Sigmoid colon (tissue), 7 donors: Measurements from ENCODE around the gene TIMD4. TPM values are rescaled to one million over a fixed set of nuclear protein-coding genes. Genes with fewer than 3 reads are reported as not detected.

ENCODE experiments used
- DNase-seq: peaks from one replicate; pipeline ENCODE4 v3.0.0-alpha.2; 2019
- H3K27ac ChIP-seq, 4 donors: fragments of 200-600 bp; sonication (generic); one replicate each; pipeline ENCODE4 v1.5.1; 2016 to 2019; ENCODE audit warnings: mild to moderate bottlenecking in 1 of 4
- H3K27me3 ChIP-seq, 3 donors: fragments of 200-600 bp; sonication (generic); one replicate each; pipeline ENCODE4 v1.5.1; 2019; ENCODE audit warnings: mild to moderate bottlenecking in 1 of 3
- H3K36me3 ChIP-seq, 4 donors: fragments of 200-600 bp; sonication (generic); one replicate each; pipeline ENCODE4 v1.5.1; 2016 to 2019
- H3K4me1 ChIP-seq, 4 donors: fragments of 200-600 bp; sonication (generic); one replicate each; pipeline ENCODE4 v1.5.1; 2017 to 2019
- H3K4me3 ChIP-seq, 4 donors: fragments of 200-600 bp; sonication (generic); one replicate each; pipeline ENCODE4 v1.5.1; 2017 to 2019; ENCODE audit warnings: mild to moderate bottlenecking in 2 of 4, moderate library complexity in 1 of 4
- H3K9me3 ChIP-seq, 4 donors: fragments of 200-600 bp in 3 of 4; sonication (generic) in 3 of 4; one replicate each; pipeline versions ENCODE4 v1.5.1 to v1.6.1; 2013 to 2019
- EP300 ChIP-seq, 4 donors: sonication (generic); formaldehyde crosslinking; IDR thresholded peaks; one replicate each; pipeline ENCODE4 v1.6.1; 2017; ENCODE audit warnings: antibody characterized with exemption in 4 of 4
- POLR2A ChIP-seq, 2 donors: fragments of 450-650 bp; IDR thresholded peaks; one replicate each; pipeline ENCODE4 v1.6.1; 2016; ENCODE audit warnings: antibody characterized with exemption in 2 of 2, mild to moderate bottlenecking in 2 of 2, moderate library complexity in 2 of 2
- POLR2AphosphoS5 ChIP-seq, 4 donors: sonication (generic); formaldehyde crosslinking; IDR thresholded peaks; one replicate each; pipeline ENCODE4 v1.6.1; 2017; ENCODE audit warnings: antibody characterized with exemption in 4 of 4
- WGBS, 2 donors: extraction: QIAGEN DNeasy Blood & Tissue Kit; methylation state at CpG; one replicate each; pipeline ENCODE4 v1.1.7; 2013; 5-methylcytosine and 5-hydroxymethylcytosine counted together
- intact Hi-C: fragments of 100-400 bp; cut with DNase I; formaldehyde crosslinking; loops from one replicate; pipeline ENCODE4 v1.15.1; 2023
- polyA plus RNA-seq, 3 donors: library from polyadenylated mRNA; stranded (reverse); fragments of 200-250 nt; gene quantifications; one replicate each; pipeline ENCODE4 v1.2.3, GENCODE V29; 2013
- total RNA-seq, 4 donors: library from RNA; depleted of rRNA; stranded (reverse); fragments of >200 nt; gene quantifications; one replicate each; pipeline ENCODE4 v1.1.0, GENCODE V29; 2016
- TF ChIP-seq, protein P1 (sequence below), 4 experiments: fragments of 450-650 bp in 3 of 4; fragments of 200-600 bp in 1 of 4; IDR thresholded peaks; one replicate each; pipeline ENCODE4 v1.5.1; 2016 to 2019; ENCODE audit warnings: antibody characterized with exemption in 4 of 4, mild to moderate bottlenecking in 3 of 4, moderate library complexity in 2 of 4
- donor health status: healthy with polysubstance abuse.
- donor health status: Bipolar disorder and iron deficiency.
- donor health status: healthy.

The TIMD4 gene
- total and polyA plus RNA-seq, 7 donors: 0.66 to 7.3 (median 1.1) TPM; not detected in 4

DNA sequence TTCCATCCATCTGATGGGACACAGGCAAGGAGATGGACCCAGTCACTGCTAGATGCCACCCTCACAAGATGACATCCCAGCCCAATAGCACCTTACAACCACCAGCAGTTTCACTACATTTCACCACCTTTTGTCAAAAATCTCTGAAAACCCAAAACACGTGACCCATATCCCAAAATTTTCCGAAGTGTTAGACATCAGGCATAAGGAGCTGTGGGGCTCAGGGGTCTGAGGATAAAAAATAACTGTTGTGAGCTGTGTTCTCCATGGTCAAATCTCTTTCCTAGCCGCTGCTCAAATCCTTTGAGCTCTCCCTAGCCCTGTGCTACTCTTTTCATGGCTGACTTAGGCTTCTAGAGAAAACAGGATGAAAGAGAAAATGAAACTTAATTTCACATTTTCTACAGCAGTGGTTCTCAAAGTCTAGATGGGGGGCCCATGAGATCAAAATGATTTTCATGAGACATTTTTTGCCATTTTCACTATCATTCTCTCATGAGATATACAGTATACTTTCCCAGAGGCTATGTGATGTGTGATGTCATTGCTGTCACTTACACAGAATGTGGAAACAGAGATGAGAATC lies 40.7 kb downstream of the TIMD4 start:
- WGBS, 2 donors: 90 to 91% methylated on average over 3 of the region's 3 CpGs

DNA sequence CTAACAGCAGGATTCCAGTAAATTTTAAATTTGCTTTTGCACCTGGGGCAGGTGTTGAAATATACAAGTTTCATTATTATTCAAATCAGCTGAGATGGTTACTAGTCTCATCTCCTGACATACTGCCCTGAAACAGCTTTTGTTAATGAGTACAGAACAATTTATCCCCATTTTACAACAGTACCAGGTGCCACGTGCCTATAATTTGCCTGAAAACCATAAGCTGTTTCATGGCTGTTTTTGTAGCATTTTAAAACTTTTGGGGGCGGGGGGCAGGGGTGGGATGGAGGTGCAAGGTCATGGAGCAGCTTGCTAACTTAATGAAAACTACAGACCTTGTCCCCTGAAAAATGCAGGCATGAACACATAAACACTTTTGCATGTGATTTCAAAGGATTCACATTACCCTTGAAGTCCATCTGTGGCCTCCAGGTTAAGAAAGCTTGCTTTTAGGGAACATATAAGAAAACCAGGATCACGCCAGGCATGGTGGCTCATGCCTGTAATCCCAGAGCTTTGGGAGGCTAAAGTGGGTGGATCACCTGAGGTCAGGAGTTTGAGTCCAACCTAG lies 42.1 kb downstream of the TIMD4 start:
- intact Hi-C loops: no loop called here
- Histone ChIP-seq H3K27me3 (no peaks in the 10 kb centered on the region), H3K4me1 (no peaks in the 10 kb centered on the region), H3K9me3 (no peaks in the 10 kb centered on the region), H3K27ac (no peak overlapping the region), H3K36me3 (no peaks in the 10 kb centered on the region), H3K4me3 (no peak overlapping the region)
- DNase-seq: no peak
- TF ChIP-seq EP300 (IDR thresholded peaks at IDR 0.05): no peak
- TF ChIP-seq POLR2AphosphoS5 (IDR thresholded peaks at IDR 0.05): no peak
- TF ChIP-seq POLR2A (IDR thresholded peaks at IDR 0.05): no peak
- TF ChIP-seq, protein P1, sequence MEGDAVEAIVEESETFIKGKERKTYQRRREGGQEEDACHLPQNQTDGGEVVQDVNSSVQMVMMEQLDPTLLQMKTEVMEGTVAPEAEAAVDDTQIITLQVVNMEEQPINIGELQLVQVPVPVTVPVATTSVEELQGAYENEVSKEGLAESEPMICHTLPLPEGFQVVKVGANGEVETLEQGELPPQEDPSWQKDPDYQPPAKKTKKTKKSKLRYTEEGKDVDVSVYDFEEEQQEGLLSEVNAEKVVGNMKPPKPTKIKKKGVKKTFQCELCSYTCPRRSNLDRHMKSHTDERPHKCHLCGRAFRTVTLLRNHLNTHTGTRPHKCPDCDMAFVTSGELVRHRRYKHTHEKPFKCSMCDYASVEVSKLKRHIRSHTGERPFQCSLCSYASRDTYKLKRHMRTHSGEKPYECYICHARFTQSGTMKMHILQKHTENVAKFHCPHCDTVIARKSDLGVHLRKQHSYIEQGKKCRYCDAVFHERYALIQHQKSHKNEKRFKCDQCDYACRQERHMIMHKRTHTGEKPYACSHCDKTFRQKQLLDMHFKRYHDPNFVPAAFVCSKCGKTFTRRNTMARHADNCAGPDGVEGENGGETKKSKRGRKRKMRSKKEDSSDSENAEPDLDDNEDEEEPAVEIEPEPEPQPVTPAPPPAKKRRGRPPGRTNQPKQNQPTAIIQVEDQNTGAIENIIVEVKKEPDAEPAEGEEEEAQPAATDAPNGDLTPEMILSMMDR (IDR thresholded peaks at IDR 0.05): no peak
- WGBS, 2 donors: 44 to 73% methylated on average over 3 of the region's 3 CpGs

More for the DNA sequence above, 40.7 kb downstream of the TIMD4 start:
- intact Hi-C loops: no loop called here
- TF ChIP-seq POLR2AphosphoS5 (IDR thresholded peaks at IDR 0.05) (no peak), POLR2A (IDR thresholded peaks at IDR 0.05) (no peak), EP300 (IDR thresholded peaks at IDR 0.05) (no peak)
- TF ChIP-seq, protein P1 (IDR thresholded peaks at IDR 0.05): no peak
- no peaks in the 10 kb centered on the region for H3K27me3 ChIP-seq
- H3K36me3 ChIP-seq: no peaks in the 10 kb centered on the region
- DNase-seq: no peak
- no peaks in the 10 kb centered on the region for H3K9me3 ChIP-seq
- H3K4me3 ChIP-seq: no peak overlapping the region
- no peaks in the 10 kb centered on the region for H3K4me1 ChIP-seq
- H3K27ac ChIP-seq: no peak overlapping the region

DNA sequence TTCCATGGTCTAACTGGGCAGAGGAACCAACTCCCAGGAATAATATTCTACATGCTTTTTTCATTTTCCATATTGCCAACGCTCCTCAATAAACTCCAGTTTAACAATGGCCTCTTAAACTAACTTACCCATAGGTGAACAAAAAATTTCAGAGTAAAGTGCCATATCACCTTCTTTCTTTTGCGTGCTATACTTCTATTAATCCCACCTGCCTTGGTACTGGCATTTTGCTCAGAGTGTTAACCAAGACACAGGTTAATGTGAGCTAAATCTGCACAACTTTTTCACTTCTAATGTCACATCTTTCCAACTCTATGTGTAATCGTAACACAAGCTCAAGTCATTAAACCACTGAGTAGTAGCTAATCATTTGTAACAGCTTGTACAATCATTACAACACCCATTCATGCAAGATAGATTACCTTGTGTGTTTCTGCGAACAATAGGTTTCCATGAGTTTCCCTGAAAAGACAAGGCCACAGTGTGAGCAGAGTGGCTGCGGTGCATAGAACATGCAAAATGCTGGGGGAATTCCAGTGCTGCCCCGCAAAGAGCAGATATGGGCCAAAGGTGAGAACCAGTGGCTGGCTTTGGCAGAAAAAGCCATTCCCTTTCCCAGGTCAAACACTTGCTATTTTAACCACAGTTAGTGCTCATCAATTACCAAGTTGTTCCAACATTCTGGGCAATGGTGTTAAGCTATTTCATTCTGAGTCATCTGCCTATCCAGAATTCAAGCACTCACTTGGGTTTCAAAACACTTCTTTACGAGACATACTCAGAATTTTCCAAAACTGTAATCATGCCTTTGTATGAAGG lies 42.8 kb downstream of the TIMD4 start:
- intact Hi-C loops: no loop called here
- H3K4me1 ChIP-seq: no peaks in the 10 kb centered on the region
- no peak overlapping the region for H3K27ac ChIP-seq
- no peaks in the 10 kb centered on the region for H3K27me3 ChIP-seq
- no peaks in the 10 kb centered on the region for H3K9me3 ChIP-seq
- no peak for DNase-seq
- 63 to 73% methylated on average over 7 of the region's 7 CpGs for WGBS, 2 donors
- TF ChIP-seq POLR2A (IDR thresholded peaks at IDR 0.05): no peak
- TF ChIP-seq, protein P1 (IDR thresholded peaks at IDR 0.05): no peak
- no peak for TF ChIP-seq POLR2AphosphoS5 (IDR thresholded peaks at IDR 0.05)
- no peak for TF ChIP-seq EP300 (IDR thresholded peaks at IDR 0.05)
- no peaks in the 10 kb centered on the region for H3K36me3 ChIP-seq
- no peak overlapping the region for H3K4me3 ChIP-seq

GRCh38 chr5:156918311-156918845 lies 44.6 kb downstream of the TIMD4 start:
- DNase-seq: no peak
- Histone ChIP-seq H3K27me3 (no peaks in the 10 kb centered on the region), H3K4me1 (no peaks in the 10 kb centered on the region), H3K36me3 (no peaks in the 10 kb centered on the region), H3K9me3 (no peaks in the 10 kb centered on the region), H3K4me3 (no peak overlapping the region), H3K27ac (no peak overlapping the region)
- WGBS, 2 donors: 87 to 89% methylated on average over 8 of the region's 8 CpGs
- TF ChIP-seq EP300 (IDR thresholded peaks at IDR 0.05): no peak
- TF ChIP-seq POLR2AphosphoS5 (IDR thresholded peaks at IDR 0.05): no peak
- TF ChIP-seq, protein P1 (IDR thresholded peaks at IDR 0.05): no peak
- TF ChIP-seq POLR2A (IDR thresholded peaks at IDR 0.05): no peak
- intact Hi-C loops: no loop called here
